Esophagus squamous epithelium (tissue), 4 donors: ENCODE results near the gene KCNQ1.

ENCODE experiments used
- POLR2A ChIP-seq, 4 donors: fragments of 450-650 bp; IDR thresholded peaks; one replicate each; pipeline ENCODE4 v1.6.1; 2017; ENCODE audit warnings: antibody characterized with exemption in 4 of 4, mild to moderate bottlenecking in 4 of 4, moderate library complexity in 3 of 4
- TF ChIP-seq, protein P1 (sequence below), 6 experiments: fragments of 450-650 bp in 4 of 6; fragments of 200-600 bp in 2 of 6; sonication (generic) in 2 of 6; IDR thresholded peaks; one replicate each; pipeline ENCODE4 v1.5.1; 2016 to 2019; ENCODE audit warnings: antibody characterized with exemption in 6 of 6, mild to moderate bottlenecking in 4 of 6, moderate library complexity in 4 of 6

GRCh38 chr11:2515401-2516275 lies 70.8 kb downstream of the KCNQ1 start:
- TF ChIP-seq, protein P1, sequence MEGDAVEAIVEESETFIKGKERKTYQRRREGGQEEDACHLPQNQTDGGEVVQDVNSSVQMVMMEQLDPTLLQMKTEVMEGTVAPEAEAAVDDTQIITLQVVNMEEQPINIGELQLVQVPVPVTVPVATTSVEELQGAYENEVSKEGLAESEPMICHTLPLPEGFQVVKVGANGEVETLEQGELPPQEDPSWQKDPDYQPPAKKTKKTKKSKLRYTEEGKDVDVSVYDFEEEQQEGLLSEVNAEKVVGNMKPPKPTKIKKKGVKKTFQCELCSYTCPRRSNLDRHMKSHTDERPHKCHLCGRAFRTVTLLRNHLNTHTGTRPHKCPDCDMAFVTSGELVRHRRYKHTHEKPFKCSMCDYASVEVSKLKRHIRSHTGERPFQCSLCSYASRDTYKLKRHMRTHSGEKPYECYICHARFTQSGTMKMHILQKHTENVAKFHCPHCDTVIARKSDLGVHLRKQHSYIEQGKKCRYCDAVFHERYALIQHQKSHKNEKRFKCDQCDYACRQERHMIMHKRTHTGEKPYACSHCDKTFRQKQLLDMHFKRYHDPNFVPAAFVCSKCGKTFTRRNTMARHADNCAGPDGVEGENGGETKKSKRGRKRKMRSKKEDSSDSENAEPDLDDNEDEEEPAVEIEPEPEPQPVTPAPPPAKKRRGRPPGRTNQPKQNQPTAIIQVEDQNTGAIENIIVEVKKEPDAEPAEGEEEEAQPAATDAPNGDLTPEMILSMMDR (IDR thresholded peaks at IDR 0.05): no peak
- no peak for TF ChIP-seq POLR2A (IDR thresholded peaks at IDR 0.05)
